ENCODE data around the gene IRF1.

IRF1 gene

GRCh38 chr5:132473019-132473531 lies 17.5 kb downstream of the IRF1 start:
- no peak for TF ChIP-seq CTCF (IDR thresholded peaks at IDR 0.05; ENCODE audit: control insufficient read depth, insufficient read depth, low read depth, low read length, missing control alignments)
- no peak overlapping the region for H3K4me3 ChIP-seq (ENCODE audit: control insufficient read depth, low read depth, low read length)
- DNase-seq (ENCODE audit: low read depth), result no peak

- H3K4me3 ChIP-seq (ENCODE audit: control insufficient read depth, low read depth, low read length), result no peak overlapping the region
- no peak for TF ChIP-seq CTCF (IDR thresholded peaks at IDR 0.05; ENCODE audit: control insufficient read depth, insufficient read depth, low read depth, low read length, missing control alignments)
- DNase-seq (ENCODE audit: low read depth), result no peak
Measured at GRCh38 chr5:132472431-132472830, 18.1 kb downstream of the IRF1 start.

GRCh38 chr5:132471944-132472343 lies 18.6 kb downstream of the IRF1 start:
- TF ChIP-seq CTCF (IDR thresholded peaks at IDR 0.05; ENCODE audit: control insufficient read depth, insufficient read depth, low read depth, low read length, missing control alignments), result no peak

GRCh38 chr5:132471151-132471907 lies 19.2 kb downstream of the IRF1 start:
- no peak overlapping the region for H3K4me3 ChIP-seq (ENCODE audit: control insufficient read depth, low read depth, low read length)
- no peak for DNase-seq (ENCODE audit: low read depth)
- TF ChIP-seq CTCF (IDR thresholded peaks at IDR 0.05; ENCODE audit: control insufficient read depth, insufficient read depth, low read depth, low read length, missing control alignments), result no peak

More at GRCh38 chr5:132471944-132472343, 18.6 kb downstream of the IRF1 start:
- no peak for DNase-seq (ENCODE audit: low read depth)
- no peak overlapping the region for H3K4me3 ChIP-seq (ENCODE audit: control insufficient read depth, low read depth, low read length)

GRCh38 chr5:132470596-132470995 lies 20.0 kb downstream of the IRF1 start:
- H3K4me3 ChIP-seq (ENCODE audit: control insufficient read depth, low read depth, low read length), result no peak overlapping the region
- TF ChIP-seq CTCF (IDR thresholded peaks at IDR 0.05; ENCODE audit: control insufficient read depth, insufficient read depth, low read depth, low read length, missing control alignments), result no peak
- DNase-seq (ENCODE audit: low read depth), result no peak

GRCh38 chr5:132470010-132470392 lies 20.6 kb downstream of the IRF1 start:
- H3K4me3 ChIP-seq (ENCODE audit: control insufficient read depth, low read depth, low read length), result no peak overlapping the region
- no peak for DNase-seq (ENCODE audit: low read depth)
- no peak for TF ChIP-seq CTCF (IDR thresholded peaks at IDR 0.05; ENCODE audit: control insufficient read depth, insufficient read depth, low read depth, low read length, missing control alignments)
